ENCODE measurements around the gene EFNB2.

DNA sequence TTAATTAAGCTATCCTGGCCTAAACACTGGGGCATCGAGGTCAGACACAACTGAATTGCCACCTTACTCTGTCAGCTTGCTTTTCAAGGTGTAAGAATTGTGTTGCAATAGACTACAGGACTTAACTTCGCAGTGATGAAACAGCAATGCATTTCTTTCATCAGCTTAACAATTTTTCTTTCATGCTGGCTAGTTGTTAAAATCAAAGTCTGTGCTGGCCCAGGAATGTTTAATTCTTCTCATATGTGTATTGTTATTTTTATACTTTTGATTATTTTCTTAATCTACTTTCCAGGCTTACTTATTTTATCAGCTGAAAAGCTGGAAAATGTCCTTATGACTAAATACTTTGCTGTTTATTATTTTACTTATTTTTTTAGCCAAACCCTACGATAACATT lies 79.7 kb downstream of the EFNB2 start:
- TF ChIP-seq EP300 (conservative IDR thresholded peaks at IDR 0.05; ENCODE audit: poor library complexity, severe bottlenecking) (no peak), POLR2AphosphoS5 (IDR thresholded peaks at IDR 0.05) (no peak), EZH2 (IDR thresholded peaks at IDR 0.05; ENCODE audit: borderline replicate concordance, insufficient read depth, low read length, poor library complexity, severe bottlenecking) (no peak)
- TF ChIP-seq, protein P1, sequence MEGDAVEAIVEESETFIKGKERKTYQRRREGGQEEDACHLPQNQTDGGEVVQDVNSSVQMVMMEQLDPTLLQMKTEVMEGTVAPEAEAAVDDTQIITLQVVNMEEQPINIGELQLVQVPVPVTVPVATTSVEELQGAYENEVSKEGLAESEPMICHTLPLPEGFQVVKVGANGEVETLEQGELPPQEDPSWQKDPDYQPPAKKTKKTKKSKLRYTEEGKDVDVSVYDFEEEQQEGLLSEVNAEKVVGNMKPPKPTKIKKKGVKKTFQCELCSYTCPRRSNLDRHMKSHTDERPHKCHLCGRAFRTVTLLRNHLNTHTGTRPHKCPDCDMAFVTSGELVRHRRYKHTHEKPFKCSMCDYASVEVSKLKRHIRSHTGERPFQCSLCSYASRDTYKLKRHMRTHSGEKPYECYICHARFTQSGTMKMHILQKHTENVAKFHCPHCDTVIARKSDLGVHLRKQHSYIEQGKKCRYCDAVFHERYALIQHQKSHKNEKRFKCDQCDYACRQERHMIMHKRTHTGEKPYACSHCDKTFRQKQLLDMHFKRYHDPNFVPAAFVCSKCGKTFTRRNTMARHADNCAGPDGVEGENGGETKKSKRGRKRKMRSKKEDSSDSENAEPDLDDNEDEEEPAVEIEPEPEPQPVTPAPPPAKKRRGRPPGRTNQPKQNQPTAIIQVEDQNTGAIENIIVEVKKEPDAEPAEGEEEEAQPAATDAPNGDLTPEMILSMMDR (IDR thresholded peaks at IDR 0.05; ENCODE audit: poor library complexity, severe bottlenecking), result no peak

Data from neural cell (in vitro differentiated cells).